Neuronal stem cell (in vitro differentiated cells): ENCODE results near the gene PATE1.

Source experiments
- DNase-seq: peaks from one replicate; pipeline ENCODE4 v3.0.0-alpha.2; 2013; ENCODE audit warnings: low spot score
- H2AFZ ChIP-seq: one replicate; pipeline ENCODE4 v1.6.1; 2013; ENCODE audit warnings: mild to moderate bottlenecking, low read length, inconsistent platforms
- H2AK5ac ChIP-seq: 2 replicates; pipeline ENCODE4 v1.6.1; 2013; ENCODE audit warnings: low read depth, mild to moderate bottlenecking, inconsistent platforms, low read length, moderate library complexity, mixed read lengths
- H2BK120ac ChIP-seq: 2 replicates; pipeline ENCODE4 v1.6.1; 2013; ENCODE audit warnings: low read depth, mild to moderate bottlenecking, inconsistent platforms, low read length, moderate library complexity, mixed read lengths
- H2BK12ac ChIP-seq: one replicate; pipeline ENCODE4 v1.6.1; 2013; ENCODE audit warnings: low read length, inconsistent platforms
- H2BK15ac ChIP-seq: 2 replicates; pipeline ENCODE4 v1.6.1; 2013; ENCODE audit warnings: mild to moderate bottlenecking, low read length, inconsistent platforms, mixed read lengths
- H2BK5ac ChIP-seq: one replicate; pipeline ENCODE4 v1.6.1; 2013; ENCODE audit warnings: inconsistent platforms, mild to moderate bottlenecking, low read length, moderate library complexity
- H3K14ac ChIP-seq: one replicate; pipeline ENCODE4 v1.6.1; 2013; ENCODE audit warnings: low read length, inconsistent platforms
- H3K18ac ChIP-seq: 2 replicates; pipeline ENCODE4 v1.6.1; 2013; ENCODE audit warnings: low read length, inconsistent platforms
- H3K23ac ChIP-seq: 2 replicates; pipeline ENCODE4 v1.6.1; 2013; ENCODE audit warnings: low read depth, mild to moderate bottlenecking, mixed read lengths, low read length, inconsistent platforms; ENCODE audit not compliant: poor library complexity
- H3K27ac ChIP-seq: replicated peaks from 3 replicates; pipeline ENCODE4 v1.5.1; 2013; ENCODE audit warnings: low read length, inconsistent platforms
- H3K27me3 ChIP-seq, 3 experiments: 2 replicates each; pipeline ENCODE4 v1.6.1; 2013; ENCODE audit warnings: low read length in 3 of 3, mild to moderate bottlenecking in 2 of 3, inconsistent platforms in 1 of 3, low read depth in 1 of 3, mixed read lengths in 1 of 3, moderate library complexity in 1 of 3; ENCODE audit not compliant: control insufficient read depth in 3 of 3, insufficient read depth in 3 of 3
- H3K36me3 ChIP-seq, 2 donors: replicated peaks in 1 of 2; 2 replicates each; pipeline ENCODE4 v1.6.1; 2013; ENCODE audit warnings: low read length in 2 of 2; ENCODE audit not compliant: control insufficient read depth in 2 of 2, insufficient read depth in 2 of 2
- H3K4ac ChIP-seq: 2 replicates; pipeline ENCODE4 v1.6.1; 2013; ENCODE audit warnings: inconsistent platforms, mild to moderate bottlenecking, low read length, moderate library complexity
- H3K4me1 ChIP-seq, 2 donors: 1 replicate in 1 of 2; 2 replicates in 1 of 2; pipeline ENCODE4 v1.6.1; 2013; ENCODE audit warnings: low read length in 2 of 2, low read depth in 1 of 2; ENCODE audit not compliant: control insufficient read depth in 2 of 2, insufficient read depth in 1 of 2
- H3K4me2 ChIP-seq: one replicate; pipeline ENCODE4 v1.6.1; 2013; ENCODE audit warnings: mild to moderate bottlenecking, low read length, inconsistent platforms; ENCODE audit not compliant: insufficient read depth, poor library complexity, severe bottlenecking
- H3K4me3 ChIP-seq, 2 donors: 2 replicates each; pipeline ENCODE4 v1.5.1; 2013; ENCODE audit warnings: low read length in 2 of 2, mild to moderate bottlenecking in 2 of 2, inconsistent platforms in 1 of 2, moderate library complexity in 1 of 2
- H3K79me1 ChIP-seq: one replicate; pipeline ENCODE4 v1.6.1; 2013; ENCODE audit warnings: low read depth, mild to moderate bottlenecking, inconsistent platforms, low read length, moderate library complexity
- H3K9ac ChIP-seq: one replicate; pipeline ENCODE4 v1.6.1; 2013; ENCODE audit warnings: mild to moderate bottlenecking, low read depth, low read length, inconsistent platforms; ENCODE audit not compliant: poor library complexity
- H3K9me3 ChIP-seq, 2 donors: replicated peaks in 1 of 2; 2 replicates each; pipeline versions ENCODE3 to v1.6.1; 2013; ENCODE audit warnings: low read length in 2 of 2, mild to moderate bottlenecking in 2 of 2, inconsistent platforms in 1 of 2, low read depth in 1 of 2, mixed read lengths in 1 of 2, moderate library complexity in 1 of 2; ENCODE audit not compliant: control insufficient read depth in 2 of 2, insufficient read depth in 1 of 2
- H4K8ac ChIP-seq: one replicate; pipeline ENCODE4 v1.6.1; 2013; ENCODE audit warnings: low read depth, mild to moderate bottlenecking, inconsistent platforms, low read length, moderate library complexity
- H4K91ac ChIP-seq: one replicate; pipeline ENCODE4 v1.6.1; 2013; ENCODE audit warnings: low read length, low read depth, mild to moderate bottlenecking, inconsistent platforms; ENCODE audit not compliant: poor library complexity
- whole genome bisulfite sequencing, 2 donors: extraction: QIAGEN DNeasy Blood & Tissue Kit; methylation state at CpG; one replicate each; pipeline ENCODE4 v1.1.7; 2013; ENCODE audit warnings: missing lambda C conversion rate in 2 of 2, mixed read lengths in 1 of 2; ENCODE audit not compliant: insufficient read length in 2 of 2, insufficient replicate concordance in 1 of 2; ENCODE audit errors: extremely low coverage in 2 of 2; 5-methylcytosine and 5-hydroxymethylcytosine counted together

PATE1 gene

GRCh38 chr11:125784678-125785077 is 38.6 kb downstream of the PATE1 start:
- no peak overlapping the region for H3K4me2 ChIP-seq
- no peak overlapping the region for H2BK15ac ChIP-seq
- no peak overlapping the region for H2AFZ ChIP-seq
- no peak overlapping the region for H3K18ac ChIP-seq
- peaks cover 0 to 5% (median 0%) of the 10 kb centered on the region in 3 experiments for H3K27me3 ChIP-seq
- H3K23ac ChIP-seq = no peak overlapping the region
- no peak overlapping the region for H3K9ac ChIP-seq
- no peaks in the 10 kb centered on the region for H3K9me3 ChIP-seq
- H4K91ac ChIP-seq = no peak overlapping the region
- H2BK12ac ChIP-seq = no peak overlapping the region
- H3K36me3 ChIP-seq = no peaks in the 10 kb centered on the region
- no peak overlapping the region for H2BK120ac ChIP-seq
- no peak overlapping the region for H2BK5ac ChIP-seq
- no peak overlapping the region for H2AK5ac ChIP-seq
- H3K14ac ChIP-seq = no peak overlapping the region
- no peaks in the 10 kb centered on the region for H3K4me1 ChIP-seq
- no CpG with 5 or more reads among the region's 2 CpGs for WGBS, 2 donors
- H3K27ac ChIP-seq = no peak overlapping the region
- no peaks in the 10 kb centered on the region for H3K79me1 ChIP-seq
- no peak overlapping the region for H3K4ac ChIP-seq
- no peak overlapping the region for H3K4me3 ChIP-seq
- H4K8ac ChIP-seq = no peak overlapping the region
- DNase-seq = no peak

GRCh38 chr11:125787827-125788226 is 41.7 kb downstream of the PATE1 start, which contains the start of gene PATE3:
PATE3 (plus strand) TSS chr11:125788127; CDS start chr11:125788152, 25 bp downstream.
- no peak within 1 kb of the TSS for H3K23ac ChIP-seq
- no CpG with 5 or more reads among the region's 2 CpGs for WGBS, 2 donors
- H4K8ac ChIP-seq = no peak within 1 kb of the TSS
- H4K91ac ChIP-seq = no peak within 1 kb of the TSS
- no peaks in the 10 kb centered on the region for H3K9me3 ChIP-seq
- H3K27me3 ChIP-seq = peaks cover 0 to 5% (median 0%) of the 10 kb centered on the region in 3 experiments
- H3K4ac ChIP-seq = no peak within 1 kb of the TSS
- H3K9ac ChIP-seq = no peak within 1 kb of the TSS
- no peak within 1 kb of the TSS for H3K14ac ChIP-seq
- no peaks in the 10 kb centered on the region for H3K4me1 ChIP-seq
- H2BK12ac ChIP-seq = no peak within 1 kb of the TSS
- no peak within 1 kb of the TSS for H2AK5ac ChIP-seq
- no peak within 1 kb of the TSS for H3K27ac ChIP-seq
- no peak within 1 kb of the TSS for H2BK15ac ChIP-seq
- H3K36me3 ChIP-seq = no peaks in the 10 kb centered on the region
- no peak within 1 kb of the TSS for H3K18ac ChIP-seq
- DNase-seq = no peak
- H3K4me3 ChIP-seq = no peak within 1 kb of the TSS
- H2BK5ac ChIP-seq = no peak within 1 kb of the TSS
- no peaks in the 10 kb centered on the region for H3K79me1 ChIP-seq
- no peak within 1 kb of the TSS for H2BK120ac ChIP-seq
- H3K4me2 ChIP-seq = no peak within 1 kb of the TSS
- no peak within 1 kb of the TSS for H2AFZ ChIP-seq

- Histone ChIP-seq H2BK12ac (no peak overlapping the region), H3K79me1 (no peaks in the 10 kb centered on the region), H3K23ac (no peak overlapping the region), H3K4me1 (no peaks in the 10 kb centered on the region), H2BK5ac (no peak overlapping the region), H3K4me3 (no peak overlapping the region), H3K14ac (no peak overlapping the region), H4K8ac (no peak overlapping the region), H3K4me2 (no peak overlapping the region), H3K9ac (no peak overlapping the region), H2BK120ac (no peak overlapping the region), H2AFZ (no peak overlapping the region), H3K18ac (no peak overlapping the region), H2AK5ac (no peak overlapping the region), H3K36me3 (no peaks in the 10 kb centered on the region), H4K91ac (no peak overlapping the region), H3K4ac (no peak overlapping the region), H3K27ac (no peak overlapping the region), H3K27me3 (peaks cover 0 to 5% (median 0%) of the 10 kb centered on the region in 3 experiments), H3K9me3 (no peaks in the 10 kb centered on the region), H2BK15ac (no peak overlapping the region)
- no CpG with 5 or more reads among the region's 4 CpGs for WGBS, 2 donors
- DNase-seq = no peak
These were observed 44.7 kb downstream of the PATE1 start for GRCh38 chr11:125790825-125791224.

GRCh38 chr11:125797641-125798040 is 51.6 kb downstream of the PATE1 start:
- Histone ChIP-seq H4K91ac (no peak overlapping the region), H3K4me1 (no peaks in the 10 kb centered on the region), H3K27me3 (no peaks in the 10 kb centered on the region), H2BK12ac (no peak overlapping the region), H2BK5ac (no peak overlapping the region), H3K79me1 (no peaks in the 10 kb centered on the region), H3K14ac (no peak overlapping the region), H3K27ac (no peak overlapping the region), H3K9ac (no peak overlapping the region), H2BK15ac (no peak overlapping the region), H3K9me3 (peaks cover 1 to 3% of the 10 kb centered on the region in 2 donors), H2BK120ac (no peak overlapping the region), H2AFZ (no peak overlapping the region), H2AK5ac (no peak overlapping the region), H3K4me3 (no peak overlapping the region), H3K4ac (no peak overlapping the region), H3K36me3 (no peaks in the 10 kb centered on the region), H3K4me2 (no peak overlapping the region), H4K8ac (no peak overlapping the region), H3K18ac (no peak overlapping the region), H3K23ac (no peak overlapping the region)
- no peak for DNase-seq
- no CpG with 5 or more reads among the region's 4 CpGs for WGBS, 2 donors
